K562 (cell line): ENCODE results near the gene SMAGP. TPM values are rescaled to one million over a fixed set of nuclear protein-coding genes. Genes with fewer than 3 reads are reported as not detected.

Source experiments
- ATAC-seq: fragments of 200-7000 bp; cut with Tn5 transposase; 3 replicates; pipeline ENCODE4 v1.9.1; 2020; ENCODE audit warnings: moderate library complexity
- BruUV-seq: library from RNA; stranded (reverse); fragments of 400-500 nt; replicated peaks from 2 replicates; lab custom pipeline; 2021; lab: Mats Ljungman, UMichigan
- CTCF ChIA-PET: fragments of 300-600 bp; formaldehyde crosslinking; extraction: SDS; loops from one replicate; lab custom pipeline; 2021; ENCODE audit warnings: low intra/inter-chr PET ratio; lab: Yijun Ruan, JAX
- POLR2A ChIA-PET: fragments of 300-600, 350-650 bp; sonication (Branson Sonifier 250); formaldehyde crosslinking; extraction: SDS; loops from one replicate; lab custom pipeline; 2021; ENCODE audit warnings: antibody characterized with exemption, inconsistent platforms; lab: Yijun Ruan, JAX
- DNase-seq, 4 experiments: peaks; one replicate each; pipeline versions ENCODE4 v3.0.0 to v3.0.0-alpha.2; 2011 to 2018; ENCODE audit warnings: low spot score in 3 of 4, mixed read lengths in 3 of 4; ENCODE audit errors: extremely low read depth in 1 of 4
- FAIRE-seq: peaks from 2 replicates; lab custom pipeline; 2011; peaks lifted over from hg19 to GRCh38; lab: Jason Lieb, UNC
- H2AFZ ChIP-seq: 2 replicates; pipeline ENCODE4 v1.6.0; 2011; ENCODE audit warnings: low read depth, low read length, control low read depth, inconsistent platforms
- H3K27ac ChIP-seq: fragments of 200-600 bp; 3 replicates; pipeline ENCODE4 v1.8.0; 2011; ENCODE audit warnings: low read depth, mild to moderate bottlenecking, control low read depth, inconsistent platforms, low read length, moderate library complexity, mixed read lengths; ENCODE audit errors: extremely low read depth
- H3K27me3 ChIP-seq, 2 experiments: fragments of 300-600 bp in 1 of 2; 2 replicates in 1 of 2; 3 replicates in 1 of 2; pipeline versions ENCODE4 v1.6.0 to v1.8.0; 2011; ENCODE audit warnings: inconsistent platforms in 2 of 2, low read length in 2 of 2, mild to moderate bottlenecking in 1 of 2, mixed read lengths in 1 of 2, moderate library complexity in 1 of 2; ENCODE audit not compliant: control insufficient read depth in 2 of 2, insufficient read depth in 2 of 2
- H3K36me3 ChIP-seq: fragments of 300-600 bp; 3 replicates; pipeline ENCODE4 v1.8.0; 2011; ENCODE audit warnings: mild to moderate bottlenecking, low read length, inconsistent platforms; ENCODE audit not compliant: control insufficient read depth, insufficient read depth
- H3K4me1 ChIP-seq, 2 experiments: fragments of 200-600 bp in 1 of 2; replicated peaks in 1 of 2; 2 replicates in 1 of 2; 3 replicates in 1 of 2; pipeline versions ENCODE4 v1.5.1 to v1.8.0; 2011; ENCODE audit warnings: inconsistent platforms in 2 of 2, low read length in 2 of 2, mild to moderate bottlenecking in 1 of 2, mixed read lengths in 1 of 2, moderate library complexity in 1 of 2; ENCODE audit not compliant: control insufficient read depth in 2 of 2, insufficient read depth in 2 of 2
- H3K4me2 ChIP-seq: 2 replicates; pipeline ENCODE4 v1.6.1; 2011; ENCODE audit warnings: low read length, control low read depth, inconsistent platforms, mixed read lengths; ENCODE audit not compliant: insufficient read depth
- H3K4me3 ChIP-seq: fragments of 200-600 bp; sonication (generic), shearing (Covaris generic); 2 replicates; pipeline ENCODE4 v1.5.1; 2016; ENCODE audit warnings: control low read depth, inconsistent platforms
- H3K79me2 ChIP-seq: fragments of 200-600 bp; 3 replicates; pipeline ENCODE4 v1.8.0; 2011; ENCODE audit warnings: low read length, inconsistent platforms; ENCODE audit not compliant: control insufficient read depth, insufficient read depth
- H3K9ac ChIP-seq, 2 experiments: 2 replicates each; pipeline versions ENCODE4 v1.6.0 to v1.6.1; 2011; ENCODE audit warnings: low read depth in 2 of 2, low read length in 2 of 2, control low read depth in 1 of 2, inconsistent platforms in 1 of 2, mild to moderate bottlenecking in 1 of 2, mixed read lengths in 1 of 2; ENCODE audit not compliant: insufficient read depth in 1 of 2
- H3K9me1 ChIP-seq: one replicate; pipeline ENCODE4 v1.6.0; 2011; ENCODE audit warnings: inconsistent platforms, mild to moderate bottlenecking, low read length, moderate library complexity; ENCODE audit not compliant: control insufficient read depth, insufficient read depth
- H3K9me3 ChIP-seq: replicated peaks from 2 replicates; pipeline ENCODE4 v1.5.1; 2011; ENCODE audit warnings: low read depth, low read length, inconsistent platforms; ENCODE audit not compliant: control insufficient read depth, insufficient read depth
- H4K20me1 ChIP-seq: replicated peaks from 2 replicates; pipeline ENCODE4 v1.6.1; 2011; ENCODE audit warnings: low read length, inconsistent platforms, mixed read lengths; ENCODE audit not compliant: control insufficient read depth, insufficient read depth
- E2F3 ChIP-seq: fragments of 250-450 bp; sonication (Bioruptor Pico); IDR thresholded peaks from 2 replicates; pipeline ENCODE4 v1.4.0; 2020; ENCODE audit warnings: mild to moderate bottlenecking
- MEF2D ChIP-seq: conservative IDR thresholded peaks from 2 replicates; pipeline ENCODE4 v1.6.1; 2016; ENCODE audit warnings: low read depth, missing genetic modification characterization, missing compliant biosample characterization
- POLR2G ChIP-seq: fragments of 200-400 bp; formaldehyde crosslinking; IDR thresholded peaks from 2 replicates; pipeline ENCODE4 v1.6.1; 2017; ENCODE audit warnings: low read depth, mild to moderate bottlenecking, antibody characterized with exemption, low read length, moderate library complexity
- RBM25 ChIP-seq: fragments of 200-400 bp; formaldehyde crosslinking; IDR thresholded peaks from 2 replicates; pipeline ENCODE4 v1.6.1; 2018; ENCODE audit warnings: low read length, low read depth, moderate library complexity; ENCODE audit not compliant: severe bottlenecking
- ZNF121 ChIP-seq: sonication (generic); formaldehyde crosslinking; conservative IDR thresholded peaks from 2 replicates; pipeline ENCODE4 v1.8.0; 2022; ENCODE audit warnings: missing genetic modification reagents
- WGBS: fragments of 100-300 bp; shearing (Covaris generic); methylation state at CpG from one replicate; pipeline ENCODE4 v1.1.6; 2016; ENCODE audit warnings: low coverage, mixed read lengths; ENCODE audit not compliant: insufficient coverage; ENCODE audit errors: missing lambda C conversion rate; 5-methylcytosine and 5-hydroxymethylcytosine counted together
- in situ Hi-C: fragments of 300-500 bp; cut with MboI; formaldehyde crosslinking; loops from 4 replicates; pipeline ENCODE4 v1.15.0; 2018; ENCODE audit warnings: inconsistent platforms, mixed read lengths
- intact Hi-C: fragments of 100-400 bp; cut with micrococcal nuclease; formaldehyde crosslinking; loops from 2 replicates; pipeline ENCODE4 v1.14.2; 2022
- polyA plus RNA-seq, 8 experiments: library from polyadenylated mRNA; depleted of rRNA in 4 of 8; stranded (reverse) in 5 of 8; unstranded in 3 of 8; fragments of >200 nt; fragmentation: Nextera tagmentation in 2 of 8; fragmentation: Illumina TruSeq in 1 of 8; extraction: Ambion mirVana in 2 of 8; extraction: Trizol in 1 of 8; gene quantifications; 2 replicates each; pipeline versions ENCODE4 v1.2.1 to v1.2.3, GENCODE V29; 2011 to 2014; ENCODE audit warnings: inconsistent platforms in 1 of 8, missing spikeins in 1 of 8
- total RNA-seq, 7 experiments: library from RNA; depleted of rRNA in 6 of 7; stranded (reverse); fragments of >200 nt in 6 of 7; fragmentation: Illumina TruSeq in 2 of 7; extraction: Trizol in 2 of 7; gene quantifications; 2 replicates each; pipeline versions ENCODE4 v1.2.1 to v1.2.3, GENCODE V29; 2011 to 2021; ENCODE audit warnings: low replicate concordance in 1 of 7
- TF ChIP-seq, protein P1 (sequence below), 2 experiments: fragments of 450-650 bp; conservative IDR thresholded peaks; 2 replicates each; pipeline ENCODE4 v1.6.1; 2017; ENCODE audit warnings: mild to moderate bottlenecking in 2 of 2, moderate library complexity in 2 of 2

SMAGP gene
- total and polyA plus RNA-seq, 9 of the 15 experiments (the other 6 are each of a cell fraction or from before 2014, with no cell fraction given) = 23.1 to 62.3 (median 29.9) TPM

DNA sequence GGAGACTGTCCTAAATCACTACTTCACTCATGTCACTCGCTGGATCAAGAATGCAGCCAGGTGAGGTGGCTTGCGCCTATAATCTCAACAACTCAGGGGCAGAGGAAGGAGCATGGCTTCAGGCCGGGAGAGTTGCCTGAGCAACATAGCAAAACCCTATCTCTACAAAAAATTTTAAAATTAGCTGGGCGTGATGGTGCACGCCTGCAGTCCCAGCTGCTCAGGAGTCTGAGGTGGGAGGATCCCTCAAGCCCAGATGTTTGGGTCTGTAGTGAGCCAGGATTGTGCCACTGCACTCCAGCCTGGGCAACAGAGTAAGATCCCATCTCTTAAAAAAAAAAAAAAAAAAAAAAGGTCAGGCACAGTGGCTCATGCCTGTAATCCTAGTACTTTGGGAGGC, 5.9 kb downstream of the SMAGP start:
- no peaks in the 10 kb centered on the region for H4K20me1 ChIP-seq
- intact Hi-C loops (no loop called here), in situ Hi-C loops (no loop called here)
- ATAC-seq (no peak), FAIRE-seq (no peak), DNase-seq (no peak)
- H3K9me1 ChIP-seq = no peaks in the 10 kb centered on the region
- no peak overlapping the region; a peak in 1 of 4 replicates for H3K9ac ChIP-seq
- no peak overlapping the region for H3K27ac ChIP-seq
- BruUV-seq = no TSS peak
- CTCF ChIA-PET = no interaction called here
- no peak overlapping the region for H3K4me3 ChIP-seq
- POLR2A ChIA-PET = interaction anchor here (1.8 kb wide), 1 partner anchor 13 kb away, joined by 8 read pairs; no protein-coding TSS in a partner anchor
- H3K36me3 ChIP-seq = peaks cover 15% of the 10 kb centered on the region; the same call in 1 of the 3 replicates
- H3K27me3 ChIP-seq = no peaks in the 10 kb centered on the region
- no peak overlapping the region for H3K4me2 ChIP-seq
- 88% methylated on average over 5 of the region's 5 CpGs for WGBS
- no peaks in the 10 kb centered on the region for H3K9me3 ChIP-seq
- peaks cover 3 to 11% of the 10 kb centered on the region in 2 experiments; a peak in 4 of 5 replicates for H3K4me1 ChIP-seq
- 0 out of 2 replicates have a peak, but pooled peaks have one; percentile 37 for TF ChIP-seq ZNF121 (CRISPR knock-in tag)
- TF ChIP-seq MEF2D (tag) = no peak
- TF ChIP-seq E2F3 = no peak
- TF ChIP-seq POLR2G = no peak
- no peak overlapping the region for H2AFZ ChIP-seq
- peaks cover 24% of the 10 kb centered on the region for H3K79me2 ChIP-seq

DNA sequence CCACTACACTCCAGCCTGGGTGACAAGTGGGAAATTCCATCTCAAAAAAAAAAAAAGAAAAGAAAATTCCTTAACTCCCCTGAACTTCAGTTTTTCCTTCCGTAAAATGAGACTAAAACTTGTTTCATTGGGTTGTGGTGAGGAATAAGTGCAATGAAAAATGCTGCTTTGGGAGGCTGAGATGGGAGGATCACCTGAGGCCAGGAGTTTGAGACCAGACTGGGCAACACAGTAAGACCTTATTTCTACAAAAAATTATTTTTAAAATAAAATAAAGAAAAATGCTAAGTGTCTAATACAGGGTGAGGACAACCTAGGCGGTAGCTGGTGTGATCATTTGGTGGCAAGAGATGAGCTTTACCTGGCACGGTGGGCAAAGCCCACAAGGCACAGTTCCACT, 6.9 kb downstream of the SMAGP start:
- H3K9me1 ChIP-seq = no peaks in the 10 kb centered on the region
- CTCF ChIA-PET = interaction anchor here (0.7 kb wide), 1 partner anchor 273 kb away, joined by 4 read pairs; no protein-coding TSS in a partner anchor
- no peak for FAIRE-seq
- no peak overlapping the region for H3K4me2 ChIP-seq
- WGBS = 88% methylated on average over 3 of the region's 3 CpGs
- H3K4me1 ChIP-seq = peaks cover 0 to 9% of the 10 kb centered on the region in 2 experiments; a peak in 3 of 5 replicates
- peaks cover 18% of the 10 kb centered on the region; the same call in 2 of the 3 replicates for H3K79me2 ChIP-seq
- no peak for DNase-seq
- no peaks in the 10 kb centered on the region for H3K9me3 ChIP-seq
- POLR2A ChIA-PET = interaction anchor here (1.0 to 1.8 kb wide), 3 partner anchors 14 to 92 kb away, joined by 3 to 8 read pairs (median 3); partner anchors contain the start of gene DAZAP2
- TF ChIP-seq, protein P1, sequence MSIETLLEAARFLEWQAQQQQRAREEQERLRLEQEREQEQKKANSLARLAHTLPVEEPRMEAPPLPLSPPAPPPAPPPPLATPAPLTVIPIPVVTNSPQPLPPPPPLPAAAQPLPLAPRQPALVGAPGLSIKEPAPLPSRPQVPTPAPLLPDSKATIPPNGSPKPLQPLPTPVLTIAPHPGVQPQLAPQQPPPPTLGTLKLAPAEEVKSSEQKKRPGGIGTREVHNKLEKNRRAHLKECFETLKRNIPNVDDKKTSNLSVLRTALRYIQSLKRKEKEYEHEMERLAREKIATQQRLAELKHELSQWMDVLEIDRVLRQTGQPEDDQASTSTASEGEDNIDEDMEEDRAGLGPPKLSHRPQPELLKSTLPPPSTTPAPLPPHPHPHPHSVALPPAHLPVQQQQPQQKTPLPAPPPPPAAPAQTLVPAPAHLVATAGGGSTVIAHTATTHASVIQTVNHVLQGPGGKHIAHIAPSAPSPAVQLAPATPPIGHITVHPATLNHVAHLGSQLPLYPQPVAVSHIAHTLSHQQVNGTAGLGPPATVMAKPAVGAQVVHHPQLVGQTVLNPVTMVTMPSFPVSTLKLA (conservative IDR thresholded peaks at IDR 0.05) = no peak
- peak; percentile 47 for TF ChIP-seq RBM25
- peak; percentile 69 for TF ChIP-seq ZNF121 (CRISPR knock-in tag)
- no peak overlapping the region for H3K4me3 ChIP-seq
- H4K20me1 ChIP-seq = no peaks in the 10 kb centered on the region
- in situ Hi-C loops = no loop called here
- H3K27ac ChIP-seq = no peak overlapping the region
- BruUV-seq = no TSS peak
- H2AFZ ChIP-seq = no peak overlapping the region
- intact Hi-C loops = no loop called here
- no peak overlapping the region for H3K9ac ChIP-seq
- H3K36me3 ChIP-seq = peaks cover 15% of the 10 kb centered on the region; the same call in 1 of the 3 replicates
- ATAC-seq = no peak
- no peaks in the 10 kb centered on the region for H3K27me3 ChIP-seq
